ENCODE data around the gene DOCK2.
"Not testable (repeated sequence)": the region's sequence is repeated elsewhere in the genome, so short reads cannot be mapped to it uniquely, and the experiment has no call there.

- TF ChIP-seq MYC (IDR thresholded peaks at IDR 0.05; ENCODE audit: borderline replicate concordance, low read length); POLR2A (IDR thresholded peaks at IDR 0.05; ENCODE audit: low read length); RAD21 (conservative IDR thresholded peaks at IDR 0.05 in 1 of 2, IDR thresholded peaks at IDR 0.05 in 1 of 2); SREBF2 (IDR thresholded peaks at IDR 0.05); EP300 (IDR thresholded peaks at IDR 0.05); CTCF (IDR thresholded peaks at IDR 0.05); RCOR1 (IDR thresholded peaks at IDR 0.05; ENCODE audit: low read depth, low read length); EHMT2 (IDR thresholded peaks at IDR 0.05; ENCODE audit: low read depth); CHD4 (IDR thresholded peaks at IDR 0.05; ENCODE audit: borderline replicate concordance): not testable (repeated sequence)
Measured at GRCh38 chr5:169953196-169953595, 316.1 kb downstream of the DOCK2 start.

Data from A549 (cell line).